Measurements from ENCODE around the gene NT5C1B. TPM values are rescaled to one million over a fixed set of nuclear protein-coding genes. Genes with fewer than 3 reads are reported as not detected.

The NT5C1B gene
- total RNA-seq, 4 donors from 2014 or later = not detected

DNA sequence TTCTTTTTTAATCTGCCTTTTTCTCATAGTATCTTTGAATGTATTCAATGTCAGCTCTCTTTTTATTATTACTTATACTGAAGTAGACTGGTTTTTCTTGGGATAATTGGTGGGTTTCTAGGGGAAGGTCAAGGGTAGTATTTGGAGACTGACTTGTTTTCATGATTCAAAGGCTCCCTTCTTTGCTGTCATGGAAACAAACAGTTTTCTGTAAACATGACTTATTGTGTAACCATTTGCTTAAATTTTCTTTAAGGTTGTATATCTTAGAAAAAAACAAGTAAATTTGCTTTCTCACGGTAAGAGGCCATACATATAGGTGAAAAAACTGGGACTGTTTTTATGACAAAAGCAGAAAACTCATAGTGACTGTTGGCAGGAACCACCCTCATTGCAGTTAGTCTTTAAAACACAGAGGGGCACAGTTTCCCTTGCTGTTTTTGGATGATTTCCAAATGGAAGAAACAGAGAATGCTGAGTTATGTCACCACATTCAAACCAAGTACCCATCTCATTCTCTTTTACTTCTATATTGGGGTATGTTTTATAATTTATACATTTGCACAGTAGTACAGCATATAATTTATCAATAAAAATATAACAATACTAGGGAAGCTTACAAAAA is 23.1 kb downstream of the NT5C1B start:
- TF ChIP-seq, protein P1, sequence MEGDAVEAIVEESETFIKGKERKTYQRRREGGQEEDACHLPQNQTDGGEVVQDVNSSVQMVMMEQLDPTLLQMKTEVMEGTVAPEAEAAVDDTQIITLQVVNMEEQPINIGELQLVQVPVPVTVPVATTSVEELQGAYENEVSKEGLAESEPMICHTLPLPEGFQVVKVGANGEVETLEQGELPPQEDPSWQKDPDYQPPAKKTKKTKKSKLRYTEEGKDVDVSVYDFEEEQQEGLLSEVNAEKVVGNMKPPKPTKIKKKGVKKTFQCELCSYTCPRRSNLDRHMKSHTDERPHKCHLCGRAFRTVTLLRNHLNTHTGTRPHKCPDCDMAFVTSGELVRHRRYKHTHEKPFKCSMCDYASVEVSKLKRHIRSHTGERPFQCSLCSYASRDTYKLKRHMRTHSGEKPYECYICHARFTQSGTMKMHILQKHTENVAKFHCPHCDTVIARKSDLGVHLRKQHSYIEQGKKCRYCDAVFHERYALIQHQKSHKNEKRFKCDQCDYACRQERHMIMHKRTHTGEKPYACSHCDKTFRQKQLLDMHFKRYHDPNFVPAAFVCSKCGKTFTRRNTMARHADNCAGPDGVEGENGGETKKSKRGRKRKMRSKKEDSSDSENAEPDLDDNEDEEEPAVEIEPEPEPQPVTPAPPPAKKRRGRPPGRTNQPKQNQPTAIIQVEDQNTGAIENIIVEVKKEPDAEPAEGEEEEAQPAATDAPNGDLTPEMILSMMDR (IDR thresholded peaks at IDR 0.05; ENCODE audit: low read depth) = no peak

DNA sequence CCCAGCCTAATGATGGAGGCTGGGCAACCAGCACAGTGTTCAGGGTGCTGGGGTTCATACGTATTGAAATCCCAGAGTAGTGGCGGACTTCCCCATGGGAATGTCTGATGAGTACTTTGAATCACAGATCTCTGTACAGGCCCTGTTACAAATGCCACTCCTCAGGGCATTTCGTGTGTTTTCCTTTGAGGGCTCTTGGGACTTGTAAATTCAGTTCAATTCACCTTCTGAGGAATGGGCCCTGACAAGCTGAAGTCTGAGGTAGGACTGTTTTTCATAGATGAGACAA is 28.6 kb downstream of the NT5C1B start:
- TF ChIP-seq, protein P1 (IDR thresholded peaks at IDR 0.05; ENCODE audit: low read depth) = no peak

DNA sequence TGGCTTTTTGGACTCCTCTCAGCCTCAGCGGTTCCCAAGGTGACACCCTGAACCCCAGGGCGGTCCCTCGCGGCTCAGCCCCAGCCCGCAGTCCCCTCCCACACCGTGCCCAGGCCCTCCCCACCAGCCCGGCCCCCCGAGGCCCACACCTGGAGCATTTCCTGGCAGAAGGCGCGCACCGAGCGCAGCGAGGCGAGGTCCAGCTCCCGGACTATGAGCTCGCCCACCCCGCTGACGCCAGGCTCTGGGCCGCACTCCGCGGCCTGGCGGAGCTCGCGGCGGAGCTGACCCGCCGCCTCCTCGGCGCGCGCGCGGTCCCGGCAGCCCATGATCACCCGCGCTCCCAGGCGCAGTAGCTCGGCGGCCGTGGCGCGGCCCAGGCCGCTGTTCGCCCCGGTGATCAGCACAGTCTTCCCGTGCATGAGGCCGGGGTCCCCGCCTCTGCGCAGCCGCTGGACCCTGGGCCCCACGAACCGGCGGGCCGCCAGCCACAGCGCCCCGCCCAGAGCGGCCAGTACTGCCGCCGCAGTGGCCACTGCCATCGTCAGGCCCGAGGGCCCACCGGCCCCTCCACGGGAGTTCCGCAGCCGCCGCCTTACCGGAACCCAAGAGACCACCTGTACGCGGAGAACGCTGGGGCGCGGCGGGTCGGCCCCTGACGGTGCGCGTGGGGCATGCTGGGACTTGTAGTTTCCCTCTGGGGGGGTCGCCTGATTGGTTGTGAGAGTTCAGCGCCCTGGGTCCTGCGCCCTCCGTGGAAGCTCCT is 29.2 kb downstream of the NT5C1B start, which contains the start of gene RDH14:
RDH14 (minus strand) TSS at position 623 of the 766 bp plus-strand sequence; CDS start at position 542, 81 bp downstream.
- TF ChIP-seq, protein P1 (IDR thresholded peaks at IDR 0.05; ENCODE audit: low read depth) = no peak

DNA sequence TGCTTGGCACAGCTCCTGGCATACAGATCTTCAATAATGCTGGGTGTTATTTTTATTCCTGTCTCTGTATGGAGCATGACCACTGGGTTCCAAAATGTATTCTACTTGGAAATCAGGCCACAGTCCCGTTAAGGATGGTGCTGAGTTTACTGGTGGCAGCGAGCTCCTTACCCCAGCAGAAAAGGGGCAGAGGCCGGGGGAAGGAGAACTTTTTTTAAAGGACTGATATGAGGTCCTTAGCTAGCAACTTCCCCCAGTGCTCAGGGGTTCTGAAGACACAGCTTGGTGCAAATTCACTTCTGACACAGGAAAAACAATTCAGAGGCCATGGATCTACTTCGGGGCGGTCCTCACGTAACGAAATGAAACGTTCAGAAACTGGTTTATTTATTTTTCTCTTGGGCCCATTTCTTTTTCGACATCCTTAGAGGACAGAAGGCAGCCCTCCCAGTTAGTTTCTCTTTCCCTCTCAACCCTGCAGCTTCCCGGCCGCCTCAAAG is 29.8 kb downstream of the NT5C1B start:
- TF ChIP-seq, protein P1 (IDR thresholded peaks at IDR 0.05; ENCODE audit: low read depth) = no peak

DNA sequence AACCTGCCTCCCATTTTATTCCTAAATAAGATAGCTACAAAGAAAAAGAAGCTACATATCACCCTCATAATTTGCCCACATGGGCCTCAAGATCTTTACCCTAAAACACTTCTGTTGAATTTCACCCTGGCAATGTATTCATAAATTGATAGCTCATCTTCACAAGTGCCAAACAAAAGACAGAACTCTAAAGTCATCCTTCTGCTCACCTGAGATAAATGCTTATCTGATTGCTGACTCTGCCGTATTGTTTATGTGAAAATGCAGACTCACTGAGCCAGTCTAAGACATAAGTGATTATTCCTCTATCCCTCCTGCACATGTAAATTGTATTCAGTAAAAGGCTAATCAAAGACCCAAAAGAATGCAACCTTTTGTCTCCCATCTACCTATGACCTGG is 30.9 kb downstream of the NT5C1B start:
- TF ChIP-seq, protein P1 (IDR thresholded peaks at IDR 0.05; ENCODE audit: low read depth) = no peak

DNA sequence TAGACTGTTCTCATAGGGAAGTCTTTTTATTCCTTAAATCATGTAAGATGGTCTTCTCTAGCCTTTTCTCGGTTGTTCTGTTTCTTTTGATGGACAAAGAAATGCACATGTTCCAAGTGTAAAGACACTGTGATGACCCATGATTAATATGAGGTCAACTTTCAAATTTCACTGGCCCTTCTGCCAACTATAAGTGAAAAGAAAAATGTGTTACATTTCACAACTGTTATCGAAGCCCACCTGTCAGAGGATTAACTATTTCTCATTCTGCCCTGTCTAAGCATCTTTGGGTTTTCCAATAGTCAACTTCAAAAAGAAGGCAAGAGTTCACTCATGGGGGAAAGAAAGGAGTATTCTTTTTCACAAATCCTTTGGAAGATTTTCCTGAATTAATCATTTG is 32.2 kb downstream of the NT5C1B start:
- TF ChIP-seq, protein P1 (IDR thresholded peaks at IDR 0.05; ENCODE audit: low read depth) = no peak

DNA sequence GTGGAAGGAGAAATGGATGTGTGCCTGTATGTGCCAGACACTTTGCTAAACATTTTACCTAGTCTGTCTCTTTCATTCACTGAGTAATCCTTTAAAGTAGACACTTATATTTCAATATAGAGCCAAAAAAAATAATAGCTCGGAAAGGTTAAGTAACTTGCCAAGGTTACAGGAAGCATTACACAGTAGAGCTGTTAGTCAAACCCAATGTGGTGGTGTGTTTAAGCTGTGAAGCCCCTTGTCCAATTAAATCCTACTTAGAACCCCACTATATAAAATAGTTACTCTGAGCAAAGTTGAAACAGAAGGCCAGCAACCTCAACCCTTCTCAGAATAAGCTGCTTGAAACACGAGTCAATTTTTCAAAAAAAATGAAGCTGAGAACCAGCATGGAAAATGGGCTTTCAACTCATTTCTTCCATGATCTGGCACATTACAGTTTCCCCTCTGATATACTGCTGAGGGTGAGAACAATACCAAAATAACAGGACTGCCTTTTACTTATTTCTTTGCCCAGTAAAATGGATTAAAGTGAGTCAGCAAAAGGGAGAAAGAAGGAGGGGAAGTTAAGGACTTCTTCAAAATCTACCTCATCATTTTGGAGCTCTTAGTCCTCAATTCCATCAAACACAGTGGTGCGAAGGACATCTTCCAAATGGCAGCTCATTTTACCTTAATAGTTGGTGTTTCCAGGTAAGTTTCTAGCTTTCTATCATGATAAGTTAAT is 36.9 kb downstream of the NT5C1B start:
- TF ChIP-seq, protein P1 (IDR thresholded peaks at IDR 0.05; ENCODE audit: low read depth) = no peak

Data from subcutaneous adipose tissue (tissue), 4 donors.